ENCODE data around the gene SIRPA.

The SIRPA gene

DNA sequence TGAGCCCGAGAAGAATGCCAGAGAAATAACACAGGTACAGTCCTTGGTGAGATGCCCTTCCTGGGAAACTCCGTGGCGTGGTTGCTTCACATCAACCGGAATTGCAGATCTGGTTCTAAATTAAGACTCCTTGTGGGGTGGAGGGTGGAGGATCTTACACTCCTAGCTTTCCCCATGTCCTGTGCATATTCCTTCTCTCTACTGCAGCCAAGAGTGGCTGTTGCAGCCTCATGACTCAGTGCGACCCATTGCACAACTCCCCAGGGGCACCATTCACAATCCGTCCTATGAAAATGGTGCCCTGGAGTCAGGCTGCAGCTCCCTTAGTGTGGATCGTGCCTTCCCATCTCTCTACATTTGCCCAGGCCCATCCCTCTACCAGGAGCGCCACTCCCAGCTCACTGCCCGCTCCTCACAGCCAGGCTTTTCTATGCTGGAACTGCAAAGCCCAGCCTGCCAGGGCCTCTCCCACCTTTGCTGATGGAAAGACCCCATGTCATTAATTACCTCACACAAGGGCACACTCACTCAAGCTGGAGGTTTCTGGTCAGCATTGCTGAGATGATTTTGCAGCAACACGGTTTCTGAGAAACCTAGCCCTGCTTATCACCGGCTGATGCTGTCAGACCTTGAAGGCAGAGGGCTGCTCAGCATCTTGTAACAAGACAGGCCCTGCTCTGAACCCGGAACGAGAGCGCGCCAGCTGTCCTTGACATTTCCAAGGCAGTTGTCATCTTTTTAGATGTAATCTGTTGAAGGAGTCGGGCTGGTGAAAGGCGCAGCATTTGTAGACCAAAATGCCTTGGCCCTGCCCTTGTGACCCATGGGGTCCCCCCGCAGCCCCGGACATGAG lies 39.7 kb downstream of the SIRPA start:
- peak; percentile 61 to 63 for DNase-seq

DNA sequence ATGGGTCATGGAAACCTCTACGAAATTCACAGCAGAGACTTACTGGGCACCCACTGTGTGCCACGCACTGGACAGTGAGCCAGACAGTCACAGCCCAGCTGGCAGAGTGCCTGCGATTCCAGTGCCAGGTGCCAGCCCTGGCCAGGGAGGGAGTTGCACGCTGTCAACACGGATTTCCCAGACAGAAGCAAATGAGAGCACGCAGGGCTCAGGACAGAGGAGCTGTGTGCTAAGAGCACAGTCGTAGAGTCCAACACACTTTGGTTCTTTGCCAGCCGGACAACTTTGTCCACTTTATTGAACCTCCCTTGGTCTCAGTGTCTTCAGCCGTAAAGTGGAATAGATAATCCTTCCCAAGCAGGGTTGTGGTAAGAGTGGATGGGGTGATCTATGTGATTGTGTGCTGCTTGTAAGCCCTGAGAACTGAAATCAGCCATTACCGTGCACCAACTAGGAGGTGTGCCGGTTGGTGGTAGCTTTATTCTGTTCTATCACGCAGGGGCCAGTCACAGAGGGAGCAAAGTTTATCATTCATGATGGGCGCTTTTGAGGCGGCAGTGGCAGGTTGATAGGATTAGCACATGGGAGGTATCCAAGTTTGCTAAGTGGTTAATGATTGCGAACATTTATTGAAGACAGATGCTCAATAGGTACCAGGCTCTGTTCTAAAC lies 40.6 kb downstream of the SIRPA start:
- no peak for DNase-seq

DNA sequence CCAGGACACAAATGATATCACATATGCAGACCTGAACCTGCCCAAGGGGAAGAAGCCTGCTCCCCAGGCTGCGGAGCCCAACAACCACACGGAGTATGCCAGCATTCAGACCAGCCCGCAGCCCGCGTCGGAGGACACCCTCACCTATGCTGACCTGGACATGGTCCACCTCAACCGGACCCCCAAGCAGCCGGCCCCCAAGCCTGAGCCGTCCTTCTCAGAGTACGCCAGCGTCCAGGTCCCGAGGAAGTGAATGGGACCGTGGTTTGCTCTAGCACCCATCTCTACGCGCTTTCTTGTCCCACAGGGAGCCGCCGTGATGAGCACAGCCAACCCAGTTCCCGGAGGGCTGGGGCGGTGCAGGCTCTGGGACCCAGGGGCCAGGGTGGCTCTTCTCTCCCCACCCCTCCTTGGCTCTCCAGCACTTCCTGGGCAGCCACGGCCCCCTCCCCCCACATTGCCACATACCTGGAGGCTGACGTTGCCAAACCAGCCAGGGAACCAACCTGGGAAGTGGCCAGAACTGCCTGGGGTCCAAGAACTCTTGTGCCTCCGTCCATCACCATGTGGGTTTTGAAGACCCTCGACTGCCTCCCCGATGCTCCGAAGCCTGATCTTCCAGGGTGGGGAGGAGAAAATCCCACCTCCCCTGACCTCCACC lies 42.2 kb downstream of the SIRPA start:
- no peak for DNase-seq

DNA sequence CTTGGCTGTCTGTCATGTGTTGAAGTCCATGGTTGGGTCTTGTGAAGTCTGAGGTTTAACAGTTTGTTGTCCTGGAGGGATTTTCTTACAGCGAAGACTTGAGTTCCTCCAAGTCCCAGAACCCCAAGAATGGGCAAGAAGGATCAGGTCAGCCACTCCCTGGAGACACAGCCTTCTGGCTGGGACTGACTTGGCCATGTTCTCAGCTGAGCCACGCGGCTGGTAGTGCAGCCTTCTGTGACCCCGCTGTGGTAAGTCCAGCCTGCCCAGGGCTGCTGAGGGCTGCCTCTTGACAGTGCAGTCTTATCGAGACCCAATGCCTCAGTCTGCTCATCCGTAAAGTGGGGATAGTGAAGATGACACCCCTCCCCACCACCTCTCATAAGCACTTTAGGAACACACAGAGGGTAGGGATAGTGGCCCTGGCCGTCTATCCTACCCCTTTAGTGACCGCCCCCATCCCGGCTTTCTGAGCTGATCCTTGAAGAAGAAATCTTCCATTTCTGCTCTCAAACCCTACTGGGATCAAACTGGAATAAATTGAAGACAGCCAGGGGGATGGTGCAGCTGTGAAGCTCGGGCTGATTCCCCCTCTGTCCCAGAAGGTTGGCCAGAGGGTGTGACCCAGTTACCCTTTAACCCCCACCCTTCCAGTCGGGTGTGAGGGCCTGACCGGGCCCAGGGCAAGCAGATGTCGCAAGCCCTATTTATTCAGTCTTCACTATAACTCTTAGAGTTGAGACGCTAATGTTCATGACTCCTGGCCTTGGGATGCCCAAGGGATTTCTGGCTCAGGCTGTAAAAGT lies 43.5 kb downstream of the SIRPA start:
- DNase-seq, result no peak

DNA sequence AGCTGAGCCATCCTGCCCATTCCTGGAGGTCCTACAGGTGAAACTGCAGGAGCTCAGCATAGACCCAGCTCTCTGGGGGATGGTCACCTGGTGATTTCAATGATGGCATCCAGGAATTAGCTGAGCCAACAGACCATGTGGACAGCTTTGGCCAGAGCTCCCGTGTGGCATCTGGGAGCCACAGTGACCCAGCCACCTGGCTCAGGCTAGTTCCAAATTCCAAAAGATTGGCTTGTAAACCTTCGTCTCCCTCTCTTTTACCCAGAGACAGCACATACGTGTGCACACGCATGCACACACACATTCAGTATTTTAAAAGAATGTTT lies 44.0 kb downstream of the SIRPA start:
- DNase-seq, result no peak

DNA sequence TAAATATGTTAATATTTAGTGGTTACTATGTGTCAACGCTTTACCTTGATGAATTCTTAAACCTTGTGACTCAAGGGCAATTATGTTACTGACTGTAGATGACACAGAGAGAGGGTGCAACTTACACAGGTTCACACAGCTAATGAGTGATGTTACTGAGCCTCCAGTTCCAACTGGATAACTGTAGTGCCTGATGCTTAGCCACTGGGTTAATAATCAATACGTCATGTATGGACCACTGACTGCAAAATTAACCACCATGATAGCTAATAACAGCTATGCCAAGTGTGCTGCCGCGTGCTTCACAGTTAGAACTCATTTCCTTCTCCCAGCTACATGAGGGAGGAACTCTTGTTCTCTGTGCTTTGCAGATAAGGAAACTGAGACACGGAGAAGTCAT lies 45.4 kb downstream of the SIRPA start:
- no peak for DNase-seq

DNA sequence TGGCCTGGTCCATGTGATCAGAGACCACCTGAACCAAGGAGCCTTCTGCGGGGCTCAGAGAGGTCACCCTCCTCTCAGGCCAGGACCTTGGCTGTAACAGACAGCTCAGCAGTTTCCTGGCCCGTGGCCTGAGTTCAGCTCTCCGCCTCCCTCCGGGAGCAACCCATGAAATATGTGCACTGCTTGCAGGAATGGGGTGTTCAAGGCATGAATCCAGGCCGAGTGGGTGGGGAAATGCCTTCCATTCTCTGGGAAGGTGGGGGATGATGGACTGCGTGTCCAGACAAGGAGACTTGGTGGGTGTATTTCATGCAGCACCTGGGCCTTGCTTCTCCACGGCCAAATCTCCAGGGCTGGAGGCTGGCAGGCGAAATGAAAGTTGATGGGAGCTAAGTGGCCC lies 46.0 kb downstream of the SIRPA start:
- no peak for DNase-seq

DNA sequence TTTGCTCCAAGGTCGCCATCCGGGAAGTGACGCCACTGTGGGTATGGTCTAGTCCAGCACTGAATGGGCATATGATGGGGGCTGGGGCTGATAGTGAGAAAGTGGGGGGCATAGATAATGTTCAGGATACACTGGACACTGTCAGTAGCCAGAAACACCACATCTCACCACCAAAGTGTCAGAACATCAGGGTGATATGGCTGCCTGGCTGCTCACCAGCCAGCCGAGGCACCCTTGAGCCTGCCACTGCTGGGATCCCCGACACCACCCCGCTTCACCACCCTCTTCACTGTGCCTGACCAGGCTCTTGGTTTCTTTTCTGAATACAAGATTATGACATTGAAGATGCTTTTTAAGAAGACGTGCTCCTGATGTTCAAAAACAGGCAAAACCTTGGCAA lies 46.9 kb downstream of the SIRPA start:
- no peak for DNase-seq

DNA sequence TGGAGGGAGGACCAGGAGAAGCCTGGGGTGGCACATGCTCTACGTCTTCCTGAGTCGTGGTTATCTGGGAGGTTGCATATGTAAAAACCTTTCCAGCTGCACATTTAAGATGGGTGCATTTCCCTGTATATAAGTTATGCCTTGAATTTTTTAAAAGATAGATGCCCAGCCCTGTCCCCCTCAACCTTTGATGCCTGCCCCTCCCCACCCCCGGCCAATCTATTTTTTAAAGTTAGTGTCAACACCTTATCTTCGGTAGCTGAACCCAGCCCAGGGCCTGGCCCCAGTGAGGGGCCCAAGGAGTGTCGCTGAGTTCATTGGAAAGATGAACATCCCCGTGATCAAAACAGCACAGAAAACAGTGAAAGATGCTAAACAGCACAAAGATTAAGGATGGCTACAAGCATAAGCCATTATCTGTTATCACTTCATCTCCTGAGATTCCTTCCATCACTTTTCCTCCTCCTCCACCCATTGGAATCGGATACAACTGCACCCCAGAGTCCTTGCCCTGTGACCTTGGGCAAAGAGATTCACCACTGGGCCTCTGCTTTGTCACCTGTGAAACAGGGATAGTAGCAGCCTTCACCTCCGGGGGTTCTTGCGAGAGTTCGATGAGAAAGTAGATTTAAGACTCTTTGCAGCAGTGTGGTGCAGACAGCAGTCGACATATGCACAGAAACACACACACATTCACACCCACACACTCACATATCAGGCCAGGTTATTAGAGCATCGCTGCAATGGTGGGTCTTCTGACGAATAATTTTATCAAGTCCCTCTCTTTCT lies 47.5 kb downstream of the SIRPA start:
- DNase-seq, result no peak

DNA sequence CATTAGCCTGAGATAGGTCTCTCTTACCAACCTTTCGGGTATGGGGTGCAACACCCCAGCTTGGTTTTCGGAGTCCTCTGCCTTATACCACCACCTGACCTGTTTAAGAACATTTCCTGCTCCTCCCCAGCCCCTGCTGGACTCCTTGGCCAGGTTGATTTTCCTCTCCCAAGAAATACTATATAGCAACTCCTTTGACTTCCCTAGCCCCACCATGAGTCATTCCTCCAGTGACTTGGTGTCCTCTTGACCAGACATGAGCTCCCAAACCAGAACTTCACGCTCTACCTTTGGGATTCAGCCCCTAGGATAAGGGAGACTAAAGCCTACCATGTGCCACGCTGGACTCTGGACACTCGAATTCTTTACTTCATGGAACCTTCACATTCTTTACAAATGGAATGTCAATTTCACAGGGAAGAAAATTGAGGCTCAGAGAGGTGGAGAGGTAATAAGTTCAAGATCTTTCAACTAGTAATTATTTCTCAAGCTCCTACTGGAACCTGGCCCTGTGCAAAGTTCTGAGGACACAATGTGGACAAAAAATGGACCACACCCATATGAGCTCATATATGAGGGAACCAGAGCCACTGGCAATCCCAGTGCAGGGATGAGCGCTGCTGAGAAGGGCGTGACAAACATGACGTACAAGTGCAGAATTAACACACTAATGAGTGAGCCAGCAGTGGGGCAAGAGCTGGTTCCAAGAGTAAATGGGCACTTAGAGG lies 48.2 kb downstream of the SIRPA start:
- DNase-seq, result peak; percentile 92 to 96

DNA sequence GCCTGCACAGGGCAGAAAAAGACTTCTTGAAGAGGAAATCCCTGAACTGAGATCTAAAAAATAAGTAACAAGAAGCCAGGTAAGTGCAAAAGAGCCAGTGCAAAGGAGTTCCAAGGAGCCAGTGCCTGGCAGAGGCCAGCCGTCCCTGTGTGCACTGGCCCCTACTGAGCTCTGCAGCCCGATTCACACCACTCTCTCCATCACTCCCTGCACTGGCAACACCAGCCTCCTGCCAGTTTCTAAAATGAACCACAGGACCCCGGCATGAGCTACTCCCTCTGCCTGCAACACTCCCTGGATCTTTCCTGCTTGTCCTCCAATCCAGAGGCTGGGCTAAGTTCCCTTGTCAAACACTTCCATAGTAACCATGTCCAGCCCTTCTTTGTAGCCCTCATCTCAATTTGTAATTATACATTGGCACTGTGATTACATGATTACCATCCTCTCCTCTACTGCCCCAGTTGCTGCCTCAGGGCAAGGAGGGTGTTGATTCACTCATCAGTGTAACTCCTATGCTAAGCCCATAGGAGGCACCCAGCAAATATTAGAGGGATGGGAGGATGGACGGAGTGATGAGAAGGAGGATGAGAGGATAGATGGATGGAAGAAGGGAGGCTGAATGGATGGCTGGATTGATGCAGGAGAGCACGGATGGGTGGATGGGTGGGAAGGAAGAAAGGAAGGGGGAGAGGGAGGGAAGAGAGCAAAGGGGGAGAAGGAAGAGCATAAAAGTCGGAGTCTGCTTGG lies 49.3 kb downstream of the SIRPA start:
- DNase-seq, result no peak

DNA sequence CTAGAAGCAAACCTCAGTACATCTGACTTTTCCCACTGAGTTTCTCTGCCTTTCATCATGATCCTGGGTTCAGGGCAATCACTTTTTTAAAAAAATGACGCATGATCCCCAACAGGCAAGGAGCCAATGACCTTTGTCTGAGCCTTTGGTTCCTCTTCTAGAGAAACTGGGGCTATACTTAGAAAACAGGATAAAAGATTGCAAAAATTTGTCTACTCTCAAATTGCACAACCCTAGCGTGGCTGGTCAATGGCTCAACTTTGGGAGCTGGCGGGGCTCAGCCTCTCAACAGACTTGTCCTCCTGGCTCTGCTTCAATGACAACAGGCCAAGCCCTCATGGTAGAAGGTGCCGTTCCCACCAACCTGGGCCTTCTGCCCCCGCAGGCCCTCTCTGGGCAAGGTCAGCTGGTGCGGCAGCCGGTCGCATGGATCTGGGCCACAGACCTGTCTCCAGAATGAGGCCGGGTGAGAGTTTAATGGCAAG lies 50.0 kb downstream of the SIRPA start:
- DNase-seq, result peak; percentile 97 to 98

DNA sequence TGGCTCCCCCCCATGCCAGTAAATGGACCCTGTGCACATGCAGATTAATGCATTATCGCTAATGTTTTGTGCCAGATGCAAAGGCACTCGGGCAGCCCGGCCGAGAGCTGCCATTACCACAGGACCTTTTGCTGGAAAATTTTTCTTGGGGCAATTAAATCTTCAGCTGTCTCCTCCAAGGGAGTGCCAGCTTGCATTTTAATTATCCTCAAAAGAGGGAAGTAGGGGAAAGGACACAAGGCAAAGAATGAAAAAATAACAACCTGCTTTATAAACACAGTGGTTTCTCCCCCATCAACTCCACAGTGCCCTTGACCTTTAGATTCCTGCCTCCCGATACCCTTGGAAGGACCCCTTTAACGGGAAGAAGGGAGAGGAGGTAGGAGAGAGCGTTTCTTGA lies 50.5 kb downstream of the SIRPA start:
- peak; percentile 31 to 60 for DNase-seq

DNA sequence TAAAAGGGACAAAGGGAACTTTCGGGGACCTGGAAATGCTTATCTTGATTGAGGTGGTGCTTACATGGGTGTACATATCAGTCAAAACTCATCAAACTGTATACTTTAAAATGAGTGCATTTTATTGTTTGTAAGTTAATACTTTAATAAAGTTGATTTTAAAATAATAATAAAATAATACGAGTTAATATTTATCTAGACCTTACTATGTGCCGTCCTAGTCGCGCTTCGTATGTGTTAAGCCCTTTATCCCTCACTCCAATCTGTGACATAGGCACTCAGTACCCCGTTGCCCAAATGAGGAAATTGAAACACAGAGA lies 51.2 kb downstream of the SIRPA start:
- no peak for DNase-seq

DNA sequence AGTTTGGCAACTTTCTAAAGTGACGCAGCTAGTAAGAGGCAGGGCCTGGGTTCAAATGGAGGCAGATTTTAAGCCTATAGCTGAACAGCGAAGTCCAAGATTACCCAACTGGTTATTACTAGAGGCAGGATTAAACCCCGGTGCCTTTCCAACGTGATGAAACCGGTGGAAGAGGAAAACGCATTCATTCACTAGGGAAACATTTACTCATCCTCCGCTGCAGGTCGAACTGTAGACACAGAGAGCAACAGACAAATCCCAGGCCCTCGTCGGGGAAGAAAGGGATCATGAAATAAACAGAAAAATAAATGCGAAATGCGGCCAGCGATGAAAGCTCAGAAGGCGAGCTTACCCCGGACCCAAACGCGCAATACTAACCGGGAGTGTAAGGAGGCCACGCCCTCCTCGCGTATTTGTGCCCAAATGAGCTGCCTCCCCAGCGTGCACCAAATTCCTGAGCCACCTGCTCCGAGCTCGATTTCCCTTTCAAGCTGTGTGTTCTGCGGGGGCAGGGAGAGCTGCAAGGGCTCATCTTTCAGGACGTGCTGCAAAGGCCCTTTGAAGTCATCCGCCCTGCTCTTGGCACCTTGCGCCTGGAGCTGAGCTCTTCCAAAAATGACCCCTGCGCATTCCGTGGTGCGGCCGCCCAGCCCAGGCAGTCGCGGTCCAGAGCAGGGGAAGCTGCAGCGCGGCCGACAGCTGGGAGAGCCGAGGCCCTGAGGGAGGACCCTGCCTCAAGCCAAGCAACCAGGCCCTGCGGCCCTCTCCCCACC lies 51.7 kb downstream of the SIRPA start:
- peak; percentile 93 to 94 for DNase-seq

DNA sequence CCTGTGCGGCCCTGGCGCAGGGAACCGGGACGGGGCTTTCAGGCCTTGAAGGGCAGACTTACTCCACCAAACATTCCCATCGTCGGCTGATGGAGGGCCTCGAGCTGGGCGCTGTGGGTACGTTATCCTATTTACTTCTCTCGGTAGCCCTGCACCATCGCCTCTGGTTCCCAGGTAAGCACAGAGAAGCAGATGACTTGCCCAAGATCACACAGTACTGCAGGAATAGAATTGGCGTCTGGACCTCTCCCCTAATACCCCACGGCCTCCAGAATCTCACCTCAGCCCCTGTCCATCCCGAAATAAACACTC lies 52.3 kb downstream of the SIRPA start:
- no peak for DNase-seq

DNA sequence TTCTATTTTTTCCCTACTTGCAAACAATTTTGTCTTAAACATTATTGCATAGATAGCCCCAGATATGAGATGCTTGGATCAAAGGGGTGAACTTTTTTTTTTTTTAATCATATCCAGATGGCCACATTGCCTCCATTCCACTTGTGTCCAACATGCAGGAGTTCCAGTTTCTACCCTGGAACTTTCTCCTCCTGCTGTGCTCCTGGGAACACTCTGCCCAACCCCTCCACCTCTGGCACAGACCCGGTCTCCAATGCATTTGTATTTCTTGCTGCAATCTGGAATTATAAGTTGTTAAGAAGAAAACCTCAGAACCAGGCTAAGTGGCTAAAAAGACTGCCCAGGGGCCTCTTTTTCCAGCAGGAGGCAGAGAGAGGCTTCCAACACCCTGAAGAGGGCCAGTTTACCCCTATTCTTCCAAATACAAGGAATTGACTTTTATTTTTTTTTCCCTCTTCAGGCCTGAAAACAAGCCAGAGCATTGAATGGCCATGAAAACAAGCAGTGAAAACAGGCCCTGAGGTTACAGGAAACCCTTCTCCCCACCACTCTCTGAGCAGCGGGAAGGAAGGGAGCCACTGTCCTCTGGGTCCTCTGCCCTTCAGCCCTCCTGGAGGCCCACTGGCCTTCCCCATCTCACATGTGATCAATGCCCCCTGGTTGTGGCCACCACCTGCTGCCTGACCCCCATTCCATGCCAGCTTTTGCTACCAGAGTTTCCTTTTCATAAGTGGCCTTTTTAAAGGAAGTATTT lies 54.3 kb downstream of the SIRPA start:
- no peak for DNase-seq

DNA sequence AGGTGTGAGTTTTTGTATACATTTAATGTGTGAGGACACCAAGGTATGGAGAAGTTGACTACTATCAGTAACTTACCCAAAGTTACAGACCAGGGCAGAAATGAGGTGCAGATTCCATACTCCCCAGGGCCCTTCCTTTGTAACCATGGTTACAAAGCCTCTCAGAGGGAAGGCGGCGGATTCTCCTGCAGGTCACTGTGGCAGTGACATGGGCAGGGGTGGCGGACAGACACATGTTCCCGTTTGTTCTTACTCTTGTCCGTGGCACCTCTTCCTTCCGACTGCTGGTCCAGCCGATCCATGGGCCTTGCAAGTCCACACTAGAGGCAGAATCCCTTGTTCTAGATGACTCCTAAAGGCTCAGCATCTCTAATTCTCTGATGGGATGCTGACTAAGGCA lies 55.6 kb downstream of the SIRPA start:
- no peak for DNase-seq

DNA sequence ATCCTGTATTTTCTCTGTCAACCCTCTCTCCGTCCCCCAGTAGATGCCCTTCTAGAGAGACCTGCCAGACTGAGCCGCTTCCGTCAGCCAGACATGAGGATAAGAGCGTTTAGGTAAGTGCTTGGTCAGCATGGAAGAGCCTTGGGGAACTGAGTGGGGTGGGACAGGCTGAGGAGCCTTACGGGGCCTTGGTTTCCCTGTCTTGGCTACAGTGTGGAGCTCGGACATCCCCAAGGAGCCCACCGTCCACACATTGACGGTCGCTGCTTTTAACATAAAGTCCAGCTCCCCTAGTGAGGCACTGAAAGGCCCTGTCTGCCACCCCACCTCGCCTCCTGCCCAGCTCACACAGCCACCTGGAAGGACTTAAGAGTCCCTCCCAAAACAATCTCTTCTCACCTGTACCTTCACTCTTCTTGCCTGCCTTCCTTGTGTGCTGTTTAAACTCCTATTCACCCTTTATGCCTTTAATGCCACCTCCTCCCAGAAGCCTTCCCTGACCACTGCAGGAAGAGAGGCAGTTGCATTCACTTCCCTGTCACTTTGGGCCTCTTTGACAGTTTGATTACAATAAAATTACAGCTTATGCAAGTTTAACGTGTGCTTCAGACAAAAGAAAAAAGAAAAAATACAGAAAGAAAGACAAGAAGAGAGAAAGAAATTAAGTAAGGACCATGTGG lies 56.4 kb downstream of the SIRPA start:
- DNase-seq, result no peak
